GM10266 (cell line): Measurements from ENCODE around the gene COMMD2.
A peak's percentile ranks its signal among the peaks of the same experiment; 100 is the strongest.

ENCODE experiments used
- DNase-seq: peaks from one replicate; pipeline ENCODE4 v3.0.0; 2012; ENCODE audit errors: extremely low spot score
- CTCF ChIP-seq: IDR thresholded peaks from 2 replicates; pipeline ENCODE4 v1.5.1; 2012; ENCODE audit warnings: mild to moderate bottlenecking, low read depth; ENCODE audit not compliant: control insufficient read depth, insufficient read depth; ENCODE audit errors: missing control alignments

Gene COMMD2

GRCh38 chr3:149772861-149773260 is 20.6 kb upstream of the COMMD2 start:
- DNase-seq, result no peak
- TF ChIP-seq CTCF, result no peak

DNA sequence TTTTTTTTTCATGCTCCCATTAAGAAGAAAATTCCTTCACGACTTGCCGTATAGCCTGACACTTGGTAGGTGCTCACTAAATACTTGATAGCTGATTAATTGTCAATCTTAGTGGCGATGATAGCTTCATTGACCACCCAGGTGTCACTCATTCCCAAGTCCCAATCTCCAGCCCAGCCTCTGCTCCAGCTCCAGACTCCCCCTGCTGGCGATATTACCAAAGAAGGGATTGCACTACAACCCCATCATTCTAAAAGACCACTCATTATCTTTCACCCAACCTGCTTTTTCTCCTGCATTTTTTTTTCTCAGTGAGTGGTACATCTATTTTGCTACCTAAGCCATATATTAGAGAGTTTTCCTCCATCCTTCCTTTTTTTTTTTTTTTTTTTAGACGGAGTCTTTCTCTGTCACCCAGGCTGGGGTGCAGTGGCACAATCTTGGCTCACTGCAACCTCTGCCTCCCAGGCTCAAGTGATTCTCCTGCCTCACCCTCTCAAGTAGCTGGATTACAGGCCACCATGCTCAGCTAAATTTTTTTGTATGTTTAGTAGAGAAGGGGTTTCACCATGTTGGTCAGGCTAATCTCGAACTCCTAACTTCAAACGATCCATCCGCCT is 19.5 kb upstream of the COMMD2 start:
- TF ChIP-seq CTCF, result peak; percentile 75
- peak; percentile 41 for DNase-seq

DNA sequence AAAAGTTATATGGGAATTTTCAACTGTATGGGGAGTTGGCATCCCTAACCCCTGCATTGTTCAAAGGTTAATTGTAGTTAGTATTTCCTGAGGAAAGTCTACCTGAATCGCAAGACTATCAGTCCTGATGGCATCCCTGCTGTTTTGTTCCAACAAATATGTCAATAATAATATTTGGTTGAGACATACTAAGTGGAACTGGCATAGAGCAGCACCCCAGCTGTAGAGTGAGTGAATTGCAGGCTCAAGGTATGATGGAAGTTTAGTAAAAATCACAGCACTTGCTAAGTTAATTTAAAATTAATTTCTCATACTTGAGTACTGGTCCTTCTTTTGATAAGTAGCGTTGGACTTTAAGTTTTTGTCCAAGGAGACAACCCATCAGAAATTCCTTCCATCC is 18.0 kb upstream of the COMMD2 start:
- TF ChIP-seq CTCF, result no peak
- no peak for DNase-seq

GRCh38 chr3:149768704-149769103 is 16.4 kb upstream of the COMMD2 start:
- TF ChIP-seq CTCF, result no peak

DNA sequence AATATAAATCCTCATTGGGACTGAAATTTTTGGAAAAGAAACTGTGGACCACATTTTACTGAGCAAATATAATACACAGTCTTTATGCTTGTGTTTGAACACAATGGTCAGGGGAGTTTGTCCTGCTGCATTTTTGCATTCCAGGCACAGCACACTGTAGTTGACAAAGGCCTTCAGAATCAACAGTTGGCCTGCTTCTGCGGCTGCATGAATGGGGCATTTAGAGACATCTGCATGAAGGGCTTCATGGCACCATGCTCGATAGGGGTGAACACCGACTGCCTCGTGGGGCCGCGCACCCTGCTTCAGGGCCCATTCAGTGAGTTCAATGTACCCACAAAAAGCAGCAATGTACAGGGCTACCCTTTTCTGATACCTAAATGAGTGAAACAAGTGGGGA is 15.4 kb upstream of the COMMD2 start:
- no peak for TF ChIP-seq CTCF
- DNase-seq, result no peak

More at GRCh38 chr3:149768704-149769103, 16.4 kb upstream of the COMMD2 start:
- no peak for DNase-seq

DNA sequence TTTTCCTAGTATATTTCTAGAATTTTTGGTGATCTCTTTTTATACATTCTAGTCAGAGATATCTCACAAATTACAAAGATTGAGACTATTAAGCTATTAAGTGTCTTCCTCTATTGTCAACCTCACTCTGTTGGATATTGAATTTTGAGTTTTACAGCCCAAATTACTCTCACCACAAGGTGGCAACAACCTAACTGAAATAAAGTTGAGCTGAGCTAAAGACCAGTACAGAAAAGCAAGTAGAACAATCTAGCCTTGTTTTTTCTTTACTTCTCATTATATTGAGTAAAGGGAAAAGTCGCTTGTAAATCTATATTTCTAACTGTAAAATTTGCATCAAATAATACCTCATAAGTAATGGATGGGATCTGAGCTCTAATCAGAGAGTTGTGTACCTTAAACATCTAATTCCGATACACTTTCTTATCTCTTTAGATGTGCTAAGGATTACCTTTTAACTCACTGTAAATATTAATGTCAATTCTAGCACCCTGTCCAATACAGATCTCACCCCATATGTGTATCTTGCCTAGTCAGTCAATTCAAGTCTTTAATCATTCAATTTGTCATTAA is 13.6 kb upstream of the COMMD2 start:
- DNase-seq, result no peak
- TF ChIP-seq CTCF, result peak; percentile 25

- TF ChIP-seq CTCF, result no peak
Measured at GRCh38 chr3:149764302-149764701, 12.0 kb upstream of the COMMD2 start.

More at GRCh38 chr3:149764302-149764701, 12.0 kb upstream of the COMMD2 start:
- DNase-seq, result no peak
